IMR-90 (cell line): ENCODE data around the gene RAB9B.

Experiments
- ELK1 ChIP-seq: fragments of 150-350 bp; IDR thresholded peaks from 2 replicates; pipeline ENCODE4 v1.6.1; 2016; ENCODE audit warnings: low read depth, mild to moderate bottlenecking, low read length, moderate library complexity, borderline replicate concordance
- MXI1 ChIP-seq: IDR thresholded peaks from 2 replicates; pipeline ENCODE4 v1.6.1; 2012; ENCODE audit warnings: low read depth, mild to moderate bottlenecking, low read length, moderate library complexity, borderline replicate concordance
- RAD21 ChIP-seq: IDR thresholded peaks from 2 replicates; pipeline ENCODE4 v1.6.1; 2012; ENCODE audit warnings: low read length, improper control_type of control experiment
- RFX5 ChIP-seq: IDR thresholded peaks from 2 replicates; pipeline ENCODE4 v1.8.0; 2012; ENCODE audit warnings: low read depth, mild to moderate bottlenecking, low read length, moderate library complexity
- SMC3 ChIP-seq: fragments of 150-350 bp; IDR thresholded peaks from 2 replicates; pipeline ENCODE4 v1.6.1; 2016; ENCODE audit warnings: low read depth, mild to moderate bottlenecking, antibody characterized with exemption, low read length, moderate library complexity
- TF ChIP-seq, protein P1 (sequence below): conservative IDR thresholded peaks from 2 replicates; pipeline ENCODE4 v1.5.1; 2012; ENCODE audit warnings: mild to moderate bottlenecking, low read depth, low read length, improper control_type of control experiment
- TF ChIP-seq, protein P2 (sequence below): fragments of 150-350 bp; IDR thresholded peaks from 2 replicates; pipeline ENCODE4 v1.6.1; 2017; ENCODE audit warnings: mild to moderate bottlenecking, antibody characterized with exemption, low read length, low read depth

- TF ChIP-seq, protein P1, sequence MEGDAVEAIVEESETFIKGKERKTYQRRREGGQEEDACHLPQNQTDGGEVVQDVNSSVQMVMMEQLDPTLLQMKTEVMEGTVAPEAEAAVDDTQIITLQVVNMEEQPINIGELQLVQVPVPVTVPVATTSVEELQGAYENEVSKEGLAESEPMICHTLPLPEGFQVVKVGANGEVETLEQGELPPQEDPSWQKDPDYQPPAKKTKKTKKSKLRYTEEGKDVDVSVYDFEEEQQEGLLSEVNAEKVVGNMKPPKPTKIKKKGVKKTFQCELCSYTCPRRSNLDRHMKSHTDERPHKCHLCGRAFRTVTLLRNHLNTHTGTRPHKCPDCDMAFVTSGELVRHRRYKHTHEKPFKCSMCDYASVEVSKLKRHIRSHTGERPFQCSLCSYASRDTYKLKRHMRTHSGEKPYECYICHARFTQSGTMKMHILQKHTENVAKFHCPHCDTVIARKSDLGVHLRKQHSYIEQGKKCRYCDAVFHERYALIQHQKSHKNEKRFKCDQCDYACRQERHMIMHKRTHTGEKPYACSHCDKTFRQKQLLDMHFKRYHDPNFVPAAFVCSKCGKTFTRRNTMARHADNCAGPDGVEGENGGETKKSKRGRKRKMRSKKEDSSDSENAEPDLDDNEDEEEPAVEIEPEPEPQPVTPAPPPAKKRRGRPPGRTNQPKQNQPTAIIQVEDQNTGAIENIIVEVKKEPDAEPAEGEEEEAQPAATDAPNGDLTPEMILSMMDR, result no peak
- TF ChIP-seq RAD21, result no peak
- no peak for TF ChIP-seq ELK1
- TF ChIP-seq RFX5, result no peak
- TF ChIP-seq, protein P2, sequence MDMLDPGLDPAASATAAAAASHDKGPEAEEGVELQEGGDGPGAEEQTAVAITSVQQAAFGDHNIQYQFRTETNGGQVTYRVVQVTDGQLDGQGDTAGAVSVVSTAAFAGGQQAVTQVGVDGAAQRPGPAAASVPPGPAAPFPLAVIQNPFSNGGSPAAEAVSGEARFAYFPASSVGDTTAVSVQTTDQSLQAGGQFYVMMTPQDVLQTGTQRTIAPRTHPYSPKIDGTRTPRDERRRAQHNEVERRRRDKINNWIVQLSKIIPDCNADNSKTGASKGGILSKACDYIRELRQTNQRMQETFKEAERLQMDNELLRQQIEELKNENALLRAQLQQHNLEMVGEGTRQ, result no peak
- no peak for TF ChIP-seq MXI1
- no peak for TF ChIP-seq SMC3
Measured at GRCh38 chrX:103780336-103781061, 51.6 kb downstream of the RAB9B start.
